Activated CD4-positive, alpha-beta T cell treated with anti-CD3 and anti-CD28 coated beads, Interleukin-2, amount 10 ng/mL, durations not matched to agents 7 days and 5 days (primary cell): ENCODE results near the gene RAB24. TPM values are rescaled to one million over a fixed set of nuclear protein-coding genes. Genes with fewer than 3 reads are reported as not detected.
"Not testable (repeated sequence)": the region's sequence is repeated elsewhere in the genome, so short reads cannot be mapped to it uniquely, and the experiment has no call there.

Experiments used
- CTCF ChIA-PET: fragments of 350-600 bp; sonication (Branson Sonifier 250); formaldehyde crosslinking; loops from one replicate; lab custom pipeline; 2021; ENCODE audit warnings: antibody characterized with exemption; lab: Charles Lee
- POLR2A ChIA-PET: fragments of 350-600 bp; sonication (Branson Sonifier 250); formaldehyde crosslinking; loops from one replicate; lab custom pipeline; 2021; ENCODE audit warnings: antibody characterized with exemption; lab: Charles Lee
- DNase-seq: peaks from one replicate; pipeline ENCODE4 v3.0.0-alpha.2; 2020
- H3K27ac Mint-ChIP-seq: one replicate; pipeline ENCODE4 v1.8.0; 2021; ENCODE audit warnings: mild to moderate bottlenecking, moderate library complexity, mixed read lengths
- H3K27me3 Mint-ChIP-seq: one replicate; pipeline ENCODE4 v1.8.0; 2021; ENCODE audit warnings: mixed read lengths
- H3K36me3 Mint-ChIP-seq: one replicate; pipeline ENCODE4 v1.8.0; 2021; ENCODE audit warnings: low read depth, mixed read lengths
- H3K4me1 Mint-ChIP-seq: one replicate; pipeline ENCODE4 v1.8.0; 2021; ENCODE audit warnings: mixed read lengths
- H3K4me3 Mint-ChIP-seq: one replicate; pipeline ENCODE4 v1.8.0; 2021; ENCODE audit warnings: mild to moderate bottlenecking, moderate library complexity, mixed read lengths
- H3K9me3 Mint-ChIP-seq: one replicate; pipeline ENCODE4 v1.8.0; 2021; ENCODE audit warnings: mixed read lengths
- total RNA-seq, 2 experiments: library from RNA; stranded (reverse); gene quantifications; one replicate each; pipeline ENCODE4 v1.2.3, GENCODE V29; 2021

RAB24 gene
- total RNA-seq, 2 experiments from 2014 or later = 28.3 to 34.4 TPM

DNA sequence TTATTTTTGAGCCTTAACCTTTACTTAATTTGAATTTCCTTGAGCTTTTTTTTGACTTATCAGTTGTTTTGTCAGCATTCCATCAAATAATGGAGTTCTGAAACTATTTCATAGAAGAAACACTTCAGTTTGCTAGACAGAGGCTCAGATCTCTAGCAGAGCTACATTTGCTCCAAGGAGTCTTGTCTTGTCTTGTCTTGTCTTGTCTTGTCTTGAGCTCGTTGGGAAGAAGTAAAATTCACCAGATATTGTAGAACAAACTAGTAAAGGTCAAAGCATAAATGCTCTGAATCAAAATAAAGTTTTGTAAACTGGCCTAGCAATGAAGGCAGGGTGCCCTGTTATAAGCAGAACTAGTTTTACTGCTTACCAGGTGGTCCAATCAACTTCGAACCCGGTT, 33.5 kb downstream of the RAB24 start:
- no peak overlapping the region for H3K27ac Mint-ChIP-seq
- CTCF ChIA-PET = interaction anchor here (1.2 to 1.4 kb wide), 3 partner anchors 9 to 40 kb away, joined by 3 to 7 read pairs (median 5); no protein-coding TSS in a partner anchor
- H3K27me3 Mint-ChIP-seq = no peaks in the 10 kb centered on the region

GRCh38 chr5:177269232-177269895, 34.2 kb downstream of the RAB24 start:
- CTCF ChIA-PET = no interaction called here
- Mint-ChIP-seq H3K4me1 (peaks cover 2% of the 10 kb centered on the region), H3K9me3 (no peaks in the 10 kb centered on the region)

More for the DNA sequence above, 33.5 kb downstream of the RAB24 start:
- H3K9me3 Mint-ChIP-seq = no peaks in the 10 kb centered on the region
- H3K36me3 Mint-ChIP-seq = peaks cover 48% of the 10 kb centered on the region
- peaks cover under 1% of the 10 kb centered on the region for H3K4me1 Mint-ChIP-seq
- no peak for DNase-seq
- POLR2A ChIA-PET = interaction anchor here (0.6 kb wide), 1 partner anchor 52 kb away, joined by 3 read pairs; no protein-coding TSS in a partner anchor
- H3K4me3 Mint-ChIP-seq = no peak overlapping the region

GRCh38 chr5:177265395-177265794, 38.1 kb downstream of the RAB24 start:
- peaks cover 46% of the 10 kb centered on the region for H3K36me3 Mint-ChIP-seq
- no peaks in the 10 kb centered on the region for H3K9me3 Mint-ChIP-seq
- no peak for DNase-seq
- H3K4me1 Mint-ChIP-seq = peaks cover 4% of the 10 kb centered on the region
- no peak overlapping the region for H3K27ac Mint-ChIP-seq
- no peaks in the 10 kb centered on the region for H3K27me3 Mint-ChIP-seq
- CTCF ChIA-PET = no interaction called here
- no peak overlapping the region for H3K4me3 Mint-ChIP-seq
- POLR2A ChIA-PET = no interaction called here

More at GRCh38 chr5:177269232-177269895, 34.2 kb downstream of the RAB24 start:
- no peak for DNase-seq
- POLR2A ChIA-PET = no interaction called here
- no peak overlapping the region for H3K27ac Mint-ChIP-seq
- H3K4me3 Mint-ChIP-seq = no peak overlapping the region
- peaks cover 45% of the 10 kb centered on the region for H3K36me3 Mint-ChIP-seq
- H3K27me3 Mint-ChIP-seq = no peaks in the 10 kb centered on the region

DNA sequence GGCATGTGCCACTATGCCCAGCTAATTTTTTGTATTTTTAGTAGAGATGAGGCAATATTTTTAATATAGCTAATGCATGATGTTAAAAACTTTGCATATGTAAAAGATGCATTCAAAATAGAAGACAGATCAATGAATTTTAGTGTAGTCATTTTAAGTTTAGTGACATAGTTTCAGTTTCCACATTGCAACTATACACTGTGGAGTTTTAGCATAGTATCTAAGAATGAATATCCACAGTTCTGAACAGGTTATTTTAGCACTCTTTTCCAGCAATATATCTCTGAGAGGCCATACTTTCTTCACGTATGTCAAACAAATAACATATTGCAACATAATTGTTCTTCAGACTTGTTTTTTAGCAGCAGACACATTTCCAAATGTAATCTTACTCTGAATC, 39.3 kb downstream of the RAB24 start:
- DNase-seq = no peak
- no peaks in the 10 kb centered on the region for H3K27me3 Mint-ChIP-seq
- no peak overlapping the region for H3K27ac Mint-ChIP-seq
- ChIA-PET CTCF (interaction anchor here (1.2 to 1.4 kb wide), 2 partner anchors 98 to 150 kb away, joined by 3 to 4 read pairs; no protein-coding TSS in a partner anchor), POLR2A (no interaction called here)
- H3K9me3 Mint-ChIP-seq = no peaks in the 10 kb centered on the region
- peaks cover 4% of the 10 kb centered on the region for H3K4me1 Mint-ChIP-seq
- no peak overlapping the region for H3K4me3 Mint-ChIP-seq
- H3K36me3 Mint-ChIP-seq = peaks cover 41% of the 10 kb centered on the region

DNA sequence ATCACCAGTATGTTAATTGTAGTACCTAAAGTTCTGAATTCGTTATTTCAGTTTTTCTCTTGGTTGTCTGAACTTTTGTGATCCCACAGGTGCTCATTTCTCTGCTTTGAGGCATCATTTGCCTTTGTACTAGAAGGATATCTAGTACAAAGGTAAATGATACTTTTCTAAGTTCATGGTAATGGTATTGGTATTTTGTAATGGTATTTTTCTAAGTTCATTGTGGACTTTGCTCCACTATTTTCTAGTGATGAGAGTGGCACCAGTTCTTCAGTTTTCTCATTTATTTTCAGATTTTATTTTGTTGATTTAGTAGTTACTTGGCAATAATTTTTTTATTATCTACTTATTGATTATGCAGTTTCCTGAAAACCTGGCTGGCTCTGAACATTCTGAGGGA, 42.0 kb downstream of the RAB24 start:
- Mint-ChIP-seq H3K4me3 (no peak overlapping the region), H3K36me3 (peaks cover 52% of the 10 kb centered on the region), H3K9me3 (no peaks in the 10 kb centered on the region), H3K4me1 (peaks cover 6% of the 10 kb centered on the region), H3K27me3 (no peaks in the 10 kb centered on the region), H3K27ac (no peak overlapping the region)
- no peak for DNase-seq
- ChIA-PET POLR2A (interaction anchor here (0.6 kb wide), 1 partner anchor 15 kb away, joined by 3 read pairs; no protein-coding TSS in a partner anchor), CTCF (no interaction called here)

- Mint-ChIP-seq H3K9me3 (no peaks in the 10 kb centered on the region), H3K27me3 (no peaks in the 10 kb centered on the region), H3K27ac (no peak overlapping the region), H3K36me3 (peaks cover 50% of the 10 kb centered on the region), H3K4me3 (no peak overlapping the region), H3K4me1 (peaks cover 9% of the 10 kb centered on the region)
- no peak for DNase-seq
- CTCF ChIA-PET = interaction anchor here (0.6 kb wide), 1 partner anchor 141 kb away, joined by 3 read pairs; no protein-coding TSS in a partner anchor
- POLR2A ChIA-PET = interaction anchor here (0.6 kb wide), 1 partner anchor 16 kb away, joined by 3 read pairs; no protein-coding TSS in a partner anchor
Measured at GRCh38 chr5:177260961-177261360, 42.6 kb downstream of the RAB24 start.

DNA sequence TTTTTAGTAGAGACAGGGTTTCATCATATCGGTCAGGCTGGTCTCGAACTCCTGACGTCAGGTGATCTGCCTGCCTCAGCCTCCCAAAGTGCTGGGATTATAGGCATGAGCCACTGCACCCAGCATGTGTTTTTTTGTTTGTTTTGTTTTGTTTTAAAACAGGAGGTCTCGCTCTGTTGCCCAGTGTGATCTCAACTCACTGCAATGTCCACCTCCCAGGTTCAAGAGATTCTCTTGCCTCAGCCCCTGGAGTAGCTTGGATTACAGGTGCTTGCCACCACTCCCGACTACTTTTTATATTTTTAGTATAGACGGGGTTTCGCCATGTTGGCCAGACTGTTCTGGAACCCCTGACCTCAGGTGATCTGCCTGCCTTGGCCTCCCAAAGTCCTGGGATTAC, 44.8 kb downstream of the RAB24 start:
- peaks cover 15% of the 10 kb centered on the region for H3K4me1 Mint-ChIP-seq
- H3K27ac Mint-ChIP-seq = not testable (repeated sequence)

GRCh38 chr5:177256296-177256695, 47.2 kb downstream of the RAB24 start:
- no peaks in the 10 kb centered on the region for H3K27me3 Mint-ChIP-seq
- no peak for DNase-seq
- H3K4me3 Mint-ChIP-seq = no peak overlapping the region
- POLR2A ChIA-PET = no interaction called here
- CTCF ChIA-PET = interaction anchor here (0.6 to 2.2 kb wide), 2 partner anchors 17 to 174 kb away, joined by 5 to 6 read pairs; no protein-coding TSS in a partner anchor
- peaks cover 15% of the 10 kb centered on the region for H3K4me1 Mint-ChIP-seq
- peaks cover 53% of the 10 kb centered on the region for H3K36me3 Mint-ChIP-seq
- H3K27ac Mint-ChIP-seq = no peak overlapping the region
- H3K9me3 Mint-ChIP-seq = no peaks in the 10 kb centered on the region

More for the DNA sequence above, 44.8 kb downstream of the RAB24 start:
- peaks cover 55% of the 10 kb centered on the region for H3K36me3 Mint-ChIP-seq
- H3K9me3 Mint-ChIP-seq, POLR2A ChIA-PET, CTCF ChIA-PET, DNase-seq, H3K4me3 Mint-ChIP-seq, H3K27me3 Mint-ChIP-seq: not testable (repeated sequence)

DNA sequence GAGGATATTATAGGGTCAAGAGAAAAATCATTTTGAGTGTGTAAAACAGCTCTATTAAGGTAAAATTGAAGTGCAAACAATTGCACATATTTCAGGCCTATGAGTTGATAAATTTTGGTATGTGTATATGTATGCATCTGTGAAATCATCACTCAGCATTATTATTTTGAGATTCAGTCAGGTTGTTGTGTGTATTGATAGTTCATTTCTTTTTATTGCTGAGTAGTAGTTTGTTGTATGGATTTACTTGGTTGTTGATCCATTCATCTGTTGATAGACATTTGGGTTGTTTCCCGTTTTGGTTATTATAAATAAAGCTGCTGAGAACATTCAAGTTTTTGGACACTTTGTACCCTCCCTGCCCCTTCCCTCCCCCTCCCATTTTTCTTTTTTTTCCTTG, 50.3 kb downstream of the RAB24 start:
- no peak overlapping the region for H3K27ac Mint-ChIP-seq
- peaks cover 15% of the 10 kb centered on the region for H3K4me1 Mint-ChIP-seq
- H3K4me3 Mint-ChIP-seq = no peak overlapping the region
- ChIA-PET CTCF (interaction anchor here (0.7 to 1.6 kb wide), 4 partner anchors 10 to 50 kb away, joined by 3 to 4 read pairs (median 3); partner anchors contain the start of genes PRELID1 and RAB24), POLR2A (no interaction called here)
- DNase-seq = no peak
- H3K27me3 Mint-ChIP-seq = no peaks in the 10 kb centered on the region
- H3K36me3 Mint-ChIP-seq = peaks cover 47% of the 10 kb centered on the region
- no peaks in the 10 kb centered on the region for H3K9me3 Mint-ChIP-seq

Other genes with a start within 250 kb of the RAB24 start
- 1 to 10 TPM in 1 of 2 experiments, under 1 TPM in 1; 0.64 to 1.8 TPM for gene FGFR4, start 216.8 kb downstream of the RAB24 start, total RNA-seq
- 10 to 100 TPM; 83.2 to 92.9 TPM for gene NSD1, start 169.9 kb downstream of the RAB24 start, total RNA-seq
- gene PRELID1, start 80 bp upstream of the RAB24 start, total RNA-seq = 100 to 1,000 TPM; 142 to 152 TPM
- gene MXD3, start 8.2 kb upstream of the RAB24 start, total RNA-seq = 100 to 1,000 TPM; 107 to 109 TPM
- 100 to 1,000 TPM; 123 to 132 TPM for gene LMAN2, start 47.9 kb upstream of the RAB24 start, total RNA-seq
- gene RGS14, start 54.2 kb upstream of the RAB24 start, total RNA-seq = 100 to 1,000 TPM; 124 to 132 TPM
- under 1 TPM; 0.12 to 0.27 TPM for gene SLC34A1, start 80.7 kb upstream of the RAB24 start, total RNA-seq
- gene PFN3, start 96.9 kb upstream of the RAB24 start, total RNA-seq = not detected
- under 1 TPM; 0.22 to 0.60 TPM for gene F12, start 105.8 kb upstream of the RAB24 start, total RNA-seq
- gene GRK6, start 123.0 kb upstream of the RAB24 start, total RNA-seq = 100 to 1,000 TPM; 242 to 296 TPM
- 1 to 10 TPM; 5.3 to 9.7 TPM for gene PRR7, start 143.1 kb upstream of the RAB24 start, total RNA-seq
- 1 to 10 TPM; 4.2 to 4.8 TPM for gene DBN1, start 169.9 kb upstream of the RAB24 start, total RNA-seq
- gene PDLIM7, start 193.9 kb upstream of the RAB24 start, total RNA-seq = 10 to 100 TPM; 31.6 to 32.4 TPM
- gene DOK3, start 206.1 kb upstream of the RAB24 start, total RNA-seq = 1 to 10 TPM; 2.9 to 3.9 TPM
- 100 to 1,000 TPM; 106 to 118 TPM for gene DDX41, start 213.2 kb upstream of the RAB24 start, total RNA-seq